Ureter (tissue), 1 donor: ENCODE results near the gene CENPE. TPM values are rescaled to one million over a fixed set of nuclear protein-coding genes. Genes with fewer than 3 reads are reported as not detected.
"Not testable (repeated sequence)": the region's sequence is repeated elsewhere in the genome, so short reads cannot be mapped to it uniquely, and the experiment has no call there.

Experiments used
- DNase-seq: peaks from one replicate; pipeline ENCODE4 v3.0.0-alpha.2; 2020; ENCODE audit warnings: low spot score
- total RNA-seq: library from RNA; stranded (reverse); gene quantifications from one replicate; pipeline ENCODE4 v1.2.4, GENCODE V29; 2023
- donor health status: DM: yes; HTN: yes; CAD: no.

CENPE gene, protein sequence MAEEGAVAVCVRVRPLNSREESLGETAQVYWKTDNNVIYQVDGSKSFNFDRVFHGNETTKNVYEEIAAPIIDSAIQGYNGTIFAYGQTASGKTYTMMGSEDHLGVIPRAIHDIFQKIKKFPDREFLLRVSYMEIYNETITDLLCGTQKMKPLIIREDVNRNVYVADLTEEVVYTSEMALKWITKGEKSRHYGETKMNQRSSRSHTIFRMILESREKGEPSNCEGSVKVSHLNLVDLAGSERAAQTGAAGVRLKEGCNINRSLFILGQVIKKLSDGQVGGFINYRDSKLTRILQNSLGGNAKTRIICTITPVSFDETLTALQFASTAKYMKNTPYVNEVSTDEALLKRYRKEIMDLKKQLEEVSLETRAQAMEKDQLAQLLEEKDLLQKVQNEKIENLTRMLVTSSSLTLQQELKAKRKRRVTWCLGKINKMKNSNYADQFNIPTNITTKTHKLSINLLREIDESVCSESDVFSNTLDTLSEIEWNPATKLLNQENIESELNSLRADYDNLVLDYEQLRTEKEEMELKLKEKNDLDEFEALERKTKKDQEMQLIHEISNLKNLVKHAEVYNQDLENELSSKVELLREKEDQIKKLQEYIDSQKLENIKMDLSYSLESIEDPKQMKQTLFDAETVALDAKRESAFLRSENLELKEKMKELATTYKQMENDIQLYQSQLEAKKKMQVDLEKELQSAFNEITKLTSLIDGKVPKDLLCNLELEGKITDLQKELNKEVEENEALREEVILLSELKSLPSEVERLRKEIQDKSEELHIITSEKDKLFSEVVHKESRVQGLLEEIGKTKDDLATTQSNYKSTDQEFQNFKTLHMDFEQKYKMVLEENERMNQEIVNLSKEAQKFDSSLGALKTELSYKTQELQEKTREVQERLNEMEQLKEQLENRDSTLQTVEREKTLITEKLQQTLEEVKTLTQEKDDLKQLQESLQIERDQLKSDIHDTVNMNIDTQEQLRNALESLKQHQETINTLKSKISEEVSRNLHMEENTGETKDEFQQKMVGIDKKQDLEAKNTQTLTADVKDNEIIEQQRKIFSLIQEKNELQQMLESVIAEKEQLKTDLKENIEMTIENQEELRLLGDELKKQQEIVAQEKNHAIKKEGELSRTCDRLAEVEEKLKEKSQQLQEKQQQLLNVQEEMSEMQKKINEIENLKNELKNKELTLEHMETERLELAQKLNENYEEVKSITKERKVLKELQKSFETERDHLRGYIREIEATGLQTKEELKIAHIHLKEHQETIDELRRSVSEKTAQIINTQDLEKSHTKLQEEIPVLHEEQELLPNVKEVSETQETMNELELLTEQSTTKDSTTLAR (N-terminal part only)
- total RNA-seq: 1.3 TPM

- DNase-seq: peak; percentile 82
Measured at GRCh38 chr4:103198111-103198765, at the start of gene CENPE. TSS of gene CENPE (minus strand) at chr4:103198343. CDS start at chr4:103198319, 24 bp downstream.

DNA sequence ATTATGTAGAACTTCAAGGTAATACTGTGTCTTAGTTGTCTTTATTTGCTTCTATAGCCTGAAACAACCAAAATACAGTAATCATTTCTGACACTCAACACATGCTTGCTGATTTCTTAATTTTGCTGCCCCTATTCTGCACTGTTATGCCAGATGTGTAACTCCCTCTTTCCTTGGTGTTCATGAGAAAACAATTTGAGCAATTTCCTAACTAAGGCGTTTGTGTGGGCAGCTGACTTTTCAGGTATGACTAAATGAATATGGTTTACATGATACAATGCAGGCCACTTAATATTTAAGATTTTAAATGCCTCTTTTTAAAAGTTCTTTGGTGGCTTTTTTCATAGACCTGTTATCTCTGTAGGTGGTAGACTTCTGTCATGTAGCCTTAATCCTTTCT is 46.1 kb upstream of the CENPE start:
- no peak for DNase-seq

DNA sequence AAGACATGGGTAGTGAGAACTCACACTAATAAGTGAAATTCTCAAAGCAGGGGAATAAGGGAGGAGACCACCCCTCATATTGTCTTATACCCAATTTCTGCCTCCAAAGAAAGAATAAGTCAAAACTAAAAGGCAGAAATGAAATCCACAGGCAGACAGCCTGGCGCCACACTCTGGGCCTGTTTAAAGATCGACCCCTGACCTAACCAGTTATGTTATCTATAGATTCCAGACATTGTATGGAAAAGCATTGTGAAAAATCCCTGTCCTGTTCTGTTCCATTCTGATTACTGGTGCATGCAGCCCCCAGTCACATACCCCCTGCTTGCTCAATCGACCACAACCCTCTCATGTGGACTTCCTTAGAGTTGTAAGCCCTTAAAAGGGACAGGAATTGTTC is 32.8 kb upstream of the CENPE start:
- DNase-seq: not testable (repeated sequence)

- not testable (repeated sequence) for DNase-seq
Measured at GRCh38 chr4:103223556-103223955, 25.4 kb upstream of the CENPE start.

GRCh38 chr4:103207673-103208072 is 9.5 kb upstream of the CENPE start:
- no peak for DNase-seq

- no peak for DNase-seq
Measured at GRCh38 chr4:103204111-103204510, 6.0 kb upstream of the CENPE start.

DNA sequence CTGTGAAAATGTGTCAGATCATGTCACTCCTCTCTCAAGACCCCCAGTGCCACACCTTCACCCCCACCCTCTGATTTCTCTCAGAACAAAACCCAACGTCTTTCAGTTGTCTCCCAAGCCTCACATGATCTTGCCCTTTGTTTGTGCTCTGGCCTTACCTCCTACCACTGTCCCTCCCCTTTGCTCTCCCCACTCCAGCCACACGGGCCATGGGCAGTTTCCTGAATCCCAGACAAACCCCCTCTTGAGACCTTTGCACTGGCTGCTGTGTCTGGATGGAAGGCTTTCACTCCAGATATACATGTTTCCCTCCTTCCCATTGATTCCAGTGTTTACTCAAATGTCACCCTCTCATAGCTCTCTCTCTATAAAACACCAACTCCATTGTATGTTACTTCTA is 3.6 kb upstream of the CENPE start:
- DNase-seq: no peak

DNA sequence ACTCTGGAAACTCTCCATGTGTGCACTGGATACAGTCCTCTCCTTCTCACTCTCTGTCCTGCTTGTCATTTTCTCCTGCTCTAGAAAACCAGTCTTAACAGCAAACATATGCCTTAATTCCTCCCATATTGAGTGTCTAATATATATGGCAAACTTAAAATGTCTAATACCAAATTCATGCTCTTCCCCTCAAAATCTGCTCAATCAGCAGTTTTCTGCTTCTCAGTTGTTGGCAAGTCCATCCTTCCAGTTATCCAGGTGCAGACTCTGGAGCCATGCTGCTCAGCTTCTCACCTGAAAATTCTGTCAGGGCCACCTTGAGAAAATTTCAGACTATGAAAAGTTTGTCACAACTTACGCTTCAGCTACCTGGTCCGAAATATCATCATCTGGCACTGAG is 3.1 kb upstream of the CENPE start:
- DNase-seq: no peak

DNA sequence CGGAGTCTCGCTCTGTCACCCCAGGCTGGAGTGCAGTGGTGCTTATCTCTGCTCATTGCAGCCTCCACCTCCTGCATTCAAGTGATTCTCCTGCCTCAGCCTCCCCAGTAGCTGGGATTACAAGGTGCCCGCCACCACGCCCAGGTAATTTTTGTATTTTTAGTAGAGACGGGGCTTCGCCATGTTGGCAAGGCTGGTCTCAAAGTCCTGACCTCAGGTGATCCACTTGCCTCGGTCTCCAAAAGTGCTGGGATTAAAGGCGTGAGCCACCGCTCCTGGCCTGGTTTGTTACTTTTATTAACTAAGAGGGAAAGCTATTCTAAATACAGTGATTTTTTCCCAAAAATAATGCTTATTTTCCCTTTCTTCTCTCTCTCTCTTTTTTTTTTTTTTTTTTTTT is 866 bp upstream of the CENPE start:
- no peak for DNase-seq

DNA sequence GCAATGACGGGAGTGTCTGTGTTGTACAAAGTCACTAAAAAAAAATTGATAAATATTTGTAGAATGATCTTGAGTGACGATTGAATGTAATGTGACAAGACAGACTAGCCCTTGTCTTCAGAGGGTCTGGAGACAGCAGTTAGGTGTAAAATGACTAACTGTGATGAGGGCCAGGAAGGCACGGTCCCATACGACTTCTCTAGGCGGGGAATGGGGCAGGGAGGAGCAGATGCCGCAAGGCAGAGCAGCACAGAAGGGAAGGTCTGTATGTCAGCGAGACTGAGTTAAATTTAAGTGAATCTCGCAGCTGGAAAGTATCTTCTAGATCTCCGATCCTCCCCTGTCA is 405 bp downstream of the CENPE start:
- DNase-seq: no peak

DNA sequence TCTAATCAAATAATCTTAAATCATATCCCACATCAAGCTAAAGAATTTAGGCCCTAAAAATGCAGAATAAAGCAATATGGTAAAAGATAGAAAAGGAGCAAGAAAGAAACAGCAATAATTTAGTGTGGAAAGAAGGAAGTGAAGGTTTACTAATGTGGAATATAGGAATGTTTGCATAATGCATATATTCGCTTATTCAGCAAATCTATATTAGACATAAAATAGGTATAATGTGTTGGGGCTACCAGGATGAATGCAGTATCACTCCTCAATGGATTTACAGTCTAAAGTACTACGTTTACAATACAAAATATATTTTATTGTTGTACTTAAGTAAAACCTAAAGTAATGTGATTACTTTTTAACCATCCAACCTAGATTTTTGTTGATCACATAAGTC is 4.7 kb downstream of the CENPE start:
- no peak for DNase-seq

DNA sequence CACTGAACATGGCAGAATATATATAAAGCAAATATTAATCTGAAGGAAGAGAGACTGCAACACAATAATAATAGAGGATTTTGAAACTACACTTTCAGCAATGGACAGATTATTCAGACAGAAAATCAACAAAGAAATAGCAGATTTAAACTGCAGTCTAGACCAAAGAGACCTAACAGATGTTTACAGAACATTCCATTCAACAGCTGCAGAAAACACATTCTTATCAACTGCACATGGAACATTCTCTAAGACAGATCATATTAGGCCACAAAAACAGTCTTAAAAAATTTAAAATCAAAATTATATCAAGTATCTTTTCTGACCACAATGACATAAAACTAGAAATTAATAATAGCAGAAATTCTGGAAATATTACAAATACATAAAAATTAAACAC is 27.1 kb downstream of the CENPE start:
- no peak for DNase-seq

DNA sequence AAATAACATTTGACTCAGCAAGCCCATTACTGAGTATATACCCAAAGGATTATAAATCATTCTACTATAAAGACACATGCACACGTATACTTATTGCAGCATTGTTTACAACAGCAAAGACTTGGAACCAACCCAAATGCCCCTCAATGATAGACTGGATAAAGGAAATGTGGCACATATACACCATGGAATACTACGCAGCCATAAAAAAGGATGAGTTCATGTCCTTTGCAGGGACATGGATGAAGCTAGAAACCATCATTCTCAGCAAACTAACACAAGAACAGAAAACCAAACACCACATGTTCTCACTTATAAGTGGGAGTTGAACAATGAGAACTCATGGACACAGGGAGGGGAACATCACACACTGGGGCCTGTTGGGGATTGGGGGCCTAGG is 28.4 kb downstream of the CENPE start:
- DNase-seq: not testable (repeated sequence)

DNA sequence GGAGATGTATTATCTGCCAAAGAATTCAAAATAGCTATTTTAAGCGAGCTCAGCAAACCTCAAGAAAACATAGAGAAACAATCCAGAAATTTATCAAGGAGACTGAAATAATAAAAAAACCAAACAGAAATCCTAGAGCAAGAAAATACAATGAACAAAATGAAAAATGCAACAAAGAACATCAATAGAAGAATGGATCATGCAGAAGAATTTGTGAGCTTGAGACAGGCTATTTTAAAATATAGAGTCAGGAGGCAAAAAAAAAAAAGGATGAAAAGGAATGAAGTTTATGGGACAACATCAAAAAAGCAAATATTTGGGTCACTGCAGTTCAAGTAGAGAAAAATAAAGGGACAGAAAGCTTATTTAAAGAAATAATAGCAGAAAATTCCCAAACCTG is 29.1 kb downstream of the CENPE start:
- DNase-seq: no peak

DNA sequence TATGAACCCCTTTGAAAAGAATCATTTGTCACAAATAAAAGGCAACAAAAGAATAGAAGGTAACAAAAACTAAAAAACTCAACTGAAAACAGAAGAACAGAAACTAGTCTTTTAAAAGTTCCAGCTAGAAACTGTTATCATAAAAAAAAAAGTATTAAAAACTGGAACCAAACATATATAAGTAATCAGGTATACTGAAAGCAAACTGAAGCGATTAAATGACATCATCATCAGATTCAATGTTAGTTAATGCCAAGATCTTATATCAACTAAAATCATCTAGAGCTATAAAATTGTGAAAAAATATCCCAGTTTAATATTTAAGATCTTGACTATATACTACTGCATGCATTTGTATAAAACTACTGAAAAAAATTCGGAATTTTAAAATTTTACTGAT is 36.0 kb downstream of the CENPE start:
- no peak for DNase-seq

DNA sequence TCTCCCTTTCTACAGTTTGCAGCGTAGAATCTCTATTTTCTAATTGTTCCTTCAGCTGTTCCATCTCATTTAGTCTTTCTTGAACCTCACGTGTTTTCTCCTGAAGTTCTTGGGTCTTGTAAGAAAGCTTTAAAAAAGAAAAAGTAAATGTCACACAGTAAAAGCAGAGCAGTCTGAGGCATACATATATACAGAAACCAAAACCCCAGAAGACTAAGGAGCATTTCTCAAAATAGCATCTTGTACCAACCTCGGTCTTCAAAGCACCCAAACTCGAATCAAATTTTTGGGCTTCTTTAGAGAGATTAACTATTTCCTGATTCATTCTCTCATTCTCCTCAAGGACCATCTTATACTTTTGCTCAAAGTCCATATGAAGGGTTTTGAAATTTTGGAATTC is 39.4 kb downstream of the CENPE start:
- no peak for DNase-seq

GRCh38 chr4:103156106-103156505 is 42.0 kb downstream of the CENPE start:
- DNase-seq: no peak

DNA sequence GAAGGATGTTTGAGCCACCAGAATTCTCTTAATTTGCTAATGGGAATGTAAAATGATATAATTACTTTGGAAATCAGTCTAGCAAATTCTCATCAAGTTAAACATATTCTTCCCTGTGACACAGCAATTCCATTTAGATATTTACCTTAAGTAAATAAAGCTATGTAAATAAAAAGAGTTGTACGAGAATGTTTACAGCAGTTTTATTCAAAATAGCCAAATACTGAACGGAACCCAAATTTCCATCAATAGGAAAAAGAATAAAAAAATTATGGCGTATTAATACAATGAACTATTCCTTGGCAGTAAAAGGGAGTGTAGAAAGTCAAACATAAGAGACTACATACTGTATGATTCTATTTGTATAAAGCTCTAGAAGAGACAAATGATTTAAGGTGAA is 45.8 kb downstream of the CENPE start:
- no peak for DNase-seq

- DNase-seq: no peak
Measured at GRCh38 chr4:103150677-103151076, 47.5 kb downstream of the CENPE start.

DNA sequence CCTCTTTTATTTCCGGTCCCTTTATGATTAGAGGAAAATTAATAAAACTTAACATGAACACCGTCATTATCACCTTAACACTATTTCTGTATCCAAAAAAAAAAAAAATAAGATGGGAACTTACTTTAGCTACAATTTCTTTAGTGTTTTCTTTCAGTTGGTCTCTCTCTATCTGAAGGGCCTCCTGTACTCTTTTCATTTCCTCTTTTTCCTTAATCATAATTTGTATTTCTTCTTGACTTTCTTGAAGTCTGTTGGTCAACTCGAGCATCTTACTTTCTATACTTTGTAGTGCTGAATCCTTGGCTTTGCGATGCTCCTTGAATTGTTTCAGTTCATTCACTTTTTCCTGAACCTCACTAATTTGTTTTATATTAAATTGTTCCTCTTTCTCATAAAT is 53.2 kb downstream of the CENPE start:
- no peak for DNase-seq

DNA sequence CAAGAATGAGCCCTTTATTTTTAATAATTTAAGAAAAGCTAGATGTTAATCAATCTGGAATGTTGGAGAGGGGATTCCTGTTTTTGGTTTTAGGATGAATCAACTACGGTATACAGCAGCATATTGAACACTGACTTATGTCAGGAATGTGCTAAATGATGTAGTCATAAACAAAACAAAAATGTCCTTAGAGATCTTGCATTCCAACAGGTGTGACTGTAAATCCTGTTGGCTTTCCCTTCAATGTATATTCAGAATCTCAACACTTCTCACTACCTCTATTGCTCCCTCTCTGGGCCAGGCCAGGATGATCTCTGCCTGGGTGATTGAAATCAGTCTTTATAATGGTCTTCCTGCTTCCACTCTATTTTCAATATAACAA is 60.7 kb downstream of the CENPE start:
- DNase-seq: no peak
